GM12878 (cell line): ENCODE data around the gene CCDC134. TPM values are rescaled to one million over a fixed set of nuclear protein-coding genes. Genes with fewer than 3 reads are reported as not detected.
A peak's percentile ranks its signal among the peaks of the same experiment; 100 is the strongest.
"Not testable (repeated sequence)": the region's sequence is repeated elsewhere in the genome, so short reads cannot be mapped to it uniquely, and the experiment has no call there.

Experiments
- ATAC-seq: fragments of 200-7000 bp; cut with Tn5 transposase; 3 replicates; pipeline ENCODE4 v1.9.1; 2020; ENCODE audit warnings: mild to moderate bottlenecking, moderate library complexity
- BruUV-seq: library from RNA; stranded (reverse); fragments of 400-500 nt; replicated peaks from 2 replicates; lab custom pipeline; 2021; lab: Mats Ljungman, UMichigan
- CTCF ChIA-PET: fragments of 300-600 bp; sonication (Branson Sonifier 250); formaldehyde crosslinking; extraction: SDS; loops from one replicate; lab custom pipeline; 2021; ENCODE audit warnings: inconsistent platforms; lab: Yijun Ruan, JAX
- POLR2A ChIA-PET: fragments of 350-600 bp; formaldehyde crosslinking; extraction: SDS; loops from one replicate; lab custom pipeline; 2021; ENCODE audit warnings: inconsistent platforms; lab: Charles Lee
- RAD21 ChIA-PET: fragments of 300-600 bp; sonication (Branson Sonifier 250); formaldehyde crosslinking; loops from one replicate; lab custom pipeline; 2023; ENCODE audit warnings: antibody characterized with exemption; ENCODE audit not compliant: unreplicated experiment; lab: Charles Lee
- SMC1A ChIA-PET: fragments of 300-600 bp; sonication (Branson Sonifier 250); formaldehyde crosslinking; loops from one replicate; lab custom pipeline; 2023; ENCODE audit not compliant: unreplicated experiment, uncharacterized antibody; lab: Charles Lee
- DNase-seq: peaks from one replicate; pipeline ENCODE4 v3.0.0-alpha.2; 2011; ENCODE audit warnings: low read depth, low spot score
- FAIRE-seq: peaks from 3 replicates; lab custom pipeline; 2011; peaks lifted over from hg19 to GRCh38; lab: Jason Lieb, UNC
- H2AFZ ChIP-seq: 2 replicates; pipeline ENCODE4 v1.6.0; 2011; ENCODE audit warnings: low read depth, low read length, control low read depth; ENCODE audit not compliant: control insufficient read depth
- H3K27ac ChIP-seq: 2 replicates; pipeline ENCODE4 v1.5.1; 2011; ENCODE audit warnings: control low read depth; ENCODE audit not compliant: control insufficient read depth, insufficient read depth
- H3K27me3 ChIP-seq, 2 experiments: replicated peaks in 1 of 2; 2 replicates each; pipeline versions ENCODE4 v1.6.0 to v1.6.1; 2011; ENCODE audit warnings: low read length in 1 of 2; ENCODE audit not compliant: control insufficient read depth in 2 of 2, insufficient read depth in 2 of 2
- H3K36me3 ChIP-seq, 2 experiments: 2 replicates each; pipeline ENCODE4 v1.5.1; 2011; ENCODE audit warnings: low read length in 1 of 2; ENCODE audit not compliant: control insufficient read depth in 2 of 2, insufficient read depth in 2 of 2
- H3K4me1 ChIP-seq: 2 replicates; pipeline ENCODE4 v1.6.1; 2011; ENCODE audit warnings: mild to moderate bottlenecking, low read length, moderate library complexity, mixed read lengths; ENCODE audit not compliant: control insufficient read depth, insufficient read depth
- H3K4me2 ChIP-seq: 2 replicates; pipeline ENCODE4 v1.6.0; 2011; ENCODE audit warnings: control low read depth; ENCODE audit not compliant: control insufficient read depth, insufficient read depth
- H3K4me3 ChIP-seq: fragments of 200-600 bp; sonication (generic); 2 replicates; pipeline ENCODE4 v1.5.1; 2016
- H3K79me2 ChIP-seq: 2 replicates; pipeline ENCODE4 v1.6.0; 2011; ENCODE audit warnings: low read length; ENCODE audit not compliant: control insufficient read depth, insufficient read depth
- H3K9ac ChIP-seq: 2 replicates; pipeline ENCODE4 v1.8.0; 2011; ENCODE audit warnings: low read length, control low read depth, mixed read lengths; ENCODE audit not compliant: control insufficient read depth, insufficient read depth
- H3K9me3 ChIP-seq: replicated peaks from 3 replicates; pipeline ENCODE4 v1.5.1; 2011; ENCODE audit warnings: mild to moderate bottlenecking, low read length; ENCODE audit not compliant: control insufficient read depth, insufficient read depth
- H4K20me1 ChIP-seq: 2 replicates; pipeline ENCODE4 v1.6.0; 2011; ENCODE audit not compliant: control insufficient read depth, insufficient read depth
- POLR2AphosphoS2 ChIP-seq: IDR thresholded peaks from 2 replicates; pipeline ENCODE4 v1.6.1; 2011; ENCODE audit warnings: low read depth, mild to moderate bottlenecking, low read length, improper control_type of control experiment, moderate library complexity
- ZBTB40 ChIP-seq: fragments of 450-650 bp; IDR thresholded peaks from 2 replicates; pipeline ENCODE4 v1.6.1; 2016; ENCODE audit warnings: mild to moderate bottlenecking, moderate library complexity, borderline replicate concordance
- WGBS: methylation state at CpG from one replicate; pipeline ENCODE4 v1.1.6; 2016; ENCODE audit warnings: low lambda C conversion rate; ENCODE audit not compliant: insufficient replicate concordance, insufficient coverage; ENCODE audit errors: missing lambda C conversion rate; 5-methylcytosine and 5-hydroxymethylcytosine counted together
- in situ Hi-C: fragments of 300-500 bp; cut with MboI; formaldehyde crosslinking; loops from 9 replicates; pipeline ENCODE4 v1.14.3; 2018; ENCODE audit warnings: mixed read lengths
- intact Hi-C: fragments of 100-400 bp; cut with micrococcal nuclease; formaldehyde crosslinking; loops from one replicate; pipeline ENCODE4 v1.14.2; 2022; ENCODE audit not compliant: unreplicated experiment
- polyA plus RNA-seq, 11 experiments: library from polyadenylated mRNA; depleted of rRNA in 4 of 11; unstranded in 6 of 11; stranded (reverse) in 5 of 11; fragments of >200 nt; fragmentation: Nextera tagmentation in 4 of 11; fragmentation: Illumina TruSeq in 1 of 11; extraction: Ambion mirVana in 4 of 11; extraction: Trizol in 1 of 11; gene quantifications; 1 replicate in 1 of 11; 2 replicates in 10 of 11; pipeline versions ENCODE4 v1.2.1 to v1.2.3, GENCODE V29; 2011 to 2016; ENCODE audit warnings: inconsistent platforms in 2 of 11, missing spikeins in 2 of 11, low read depth in 1 of 11
- total RNA-seq, 4 experiments: library from RNA; depleted of rRNA in 3 of 4; stranded (reverse); fragments of >200 nt in 3 of 4; fragmentation: Illumina TruSeq in 1 of 4; extraction: Trizol in 1 of 4; gene quantifications; 2 replicates each; pipeline versions ENCODE4 v1.2.1 to v1.2.3, GENCODE V29; 2013 to 2021

Gene CCDC134
- total and polyA plus RNA-seq, 10 of the 15 experiments (the other 5 are each of a cell fraction or from before 2014, with no cell fraction given), result 0.35 to 19.3 (median 11.8) TPM

- H3K27me3 ChIP-seq, in situ Hi-C loops, intact Hi-C loops, H3K9ac ChIP-seq, BruUV-seq, H3K27ac ChIP-seq, ATAC-seq, DNase-seq, H3K9me3 ChIP-seq, H2AFZ ChIP-seq, FAIRE-seq, H4K20me1 ChIP-seq: not testable (repeated sequence)
- Histone ChIP-seq H3K4me3 (peak overlapping the region; percentile 11; the same call in 1 of the 2 replicates), H3K4me2 (peak overlapping the region; percentile 69; the same call in 1 of the 2 replicates), H3K36me3 (peaks cover 2 to 17% of the 10 kb centered on the region in 2 experiments; a peak in 3 of 4 replicates), H3K4me1 (peaks cover 17% of the 10 kb centered on the region), H3K79me2 (peaks cover 84% of the 10 kb centered on the region)
- POLR2A ChIA-PET, result interaction anchor here (0.6 to 7.8 kb wide), 11 partner anchors 10 to 111 kb away, joined by 4 to 72 read pairs (median 8); partner anchors contain the start of genes CCDC134, CENPM and TNFRSF13C
- CTCF ChIA-PET, result interaction anchor here (0.7 to 5.2 kb wide), 5 partner anchors 11 to 138 kb away, joined by 3 to 51 read pairs (median 5); partner anchors contain the start of gene CCDC134
- WGBS, result 85% methylated on average over 6 of the region's 8 CpGs
- RAD21 ChIA-PET, result interaction anchor here (0.7 to 11.0 kb wide), 11 partner anchors 8 to 138 kb away, joined by 3 to 84 read pairs (median 8); partner anchors contain the start of gene CENPM
- SMC1A ChIA-PET, result interaction anchor here (0.6 to 6.2 kb wide), 11 partner anchors 10 to 107 kb away, joined by 3 to 62 read pairs (median 5); no protein-coding TSS in a partner anchor
These were observed 35.0 kb downstream of the CCDC134 start for GRCh38 chr22:41835462-41835861.

- peak overlapping the region; percentile 20; the same call in 1 of the 2 replicates for H3K4me3 ChIP-seq
- no peaks in the 10 kb centered on the region; the same call in 1 of the 2 replicates for H4K20me1 ChIP-seq
- ChIA-PET RAD21 (interaction anchor here (1.1 to 11.0 kb wide), 6 partner anchors 16 to 139 kb away, joined by 3 to 84 read pairs (median 14); no protein-coding TSS in a partner anchor), SMC1A (interaction anchor here (0.9 to 6.2 kb wide), 7 partner anchors 9 to 106 kb away, joined by 3 to 62 read pairs (median 7); no protein-coding TSS in a partner anchor), CTCF (interaction anchor here (1.8 to 5.2 kb wide), 3 partner anchors 10 to 139 kb away, joined by 5 to 51 read pairs (median 26); no protein-coding TSS in a partner anchor), POLR2A (interaction anchor here (0.6 to 7.8 kb wide), 7 partner anchors 8 to 113 kb away, joined by 3 to 72 read pairs (median 4); no protein-coding TSS in a partner anchor)
- no peak overlapping the region for H3K27ac ChIP-seq
- no peaks in the 10 kb centered on the region for H3K27me3 ChIP-seq
- H3K9ac ChIP-seq, result no peak overlapping the region
- no TSS peak for BruUV-seq
- peaks cover 92% of the 10 kb centered on the region for H3K79me2 ChIP-seq
- no peak for FAIRE-seq
- no peaks in the 10 kb centered on the region; the same call in 2 of the 3 replicates for H3K9me3 ChIP-seq
- peak overlapping the region; percentile 68 for H3K4me2 ChIP-seq
- no peak for ATAC-seq
- 68% methylated on average over 2 of the region's 2 CpGs for WGBS
- TF ChIP-seq ZBTB40, result no peak
- TF ChIP-seq POLR2AphosphoS2, result 0 out of 2 replicates have a peak, but pooled peaks have one; percentile 46
- H3K36me3 ChIP-seq, result peaks cover 2 to 17% of the 10 kb centered on the region in 2 experiments; a peak in 3 of 4 replicates
- no peak for DNase-seq
- in situ Hi-C loops, result no loop called here
- intact Hi-C loops, result no loop called here
- H3K4me1 ChIP-seq, result peaks cover 14% of the 10 kb centered on the region
- H2AFZ ChIP-seq, result no peak overlapping the region
These were observed 36.1 kb downstream of the CCDC134 start for GRCh38 chr22:41836551-41836950.
